Neuronal stem cell (in vitro differentiated cells): ENCODE measurements around the gene MOK.

ENCODE experiments used
- DNase-seq: peaks from one replicate; pipeline ENCODE4 v3.0.0-alpha.2; 2013; ENCODE audit warnings: low spot score
- H2AFZ ChIP-seq: one replicate; pipeline ENCODE4 v1.6.1; 2013; ENCODE audit warnings: mild to moderate bottlenecking, low read length, inconsistent platforms
- H2AK5ac ChIP-seq: 2 replicates; pipeline ENCODE4 v1.6.1; 2013; ENCODE audit warnings: low read depth, mild to moderate bottlenecking, inconsistent platforms, low read length, moderate library complexity, mixed read lengths
- H2BK120ac ChIP-seq: 2 replicates; pipeline ENCODE4 v1.6.1; 2013; ENCODE audit warnings: low read depth, mild to moderate bottlenecking, inconsistent platforms, low read length, moderate library complexity, mixed read lengths
- H2BK12ac ChIP-seq: one replicate; pipeline ENCODE4 v1.6.1; 2013; ENCODE audit warnings: low read length, inconsistent platforms
- H2BK15ac ChIP-seq: 2 replicates; pipeline ENCODE4 v1.6.1; 2013; ENCODE audit warnings: mild to moderate bottlenecking, low read length, inconsistent platforms, mixed read lengths
- H2BK5ac ChIP-seq: one replicate; pipeline ENCODE4 v1.6.1; 2013; ENCODE audit warnings: inconsistent platforms, mild to moderate bottlenecking, low read length, moderate library complexity
- H3K14ac ChIP-seq: one replicate; pipeline ENCODE4 v1.6.1; 2013; ENCODE audit warnings: low read length, inconsistent platforms
- H3K18ac ChIP-seq: 2 replicates; pipeline ENCODE4 v1.6.1; 2013; ENCODE audit warnings: low read length, inconsistent platforms
- H3K23ac ChIP-seq: 2 replicates; pipeline ENCODE4 v1.6.1; 2013; ENCODE audit warnings: low read depth, mild to moderate bottlenecking, mixed read lengths, low read length, inconsistent platforms; ENCODE audit not compliant: poor library complexity
- H3K27ac ChIP-seq: replicated peaks from 3 replicates; pipeline ENCODE4 v1.5.1; 2013; ENCODE audit warnings: low read length, inconsistent platforms
- H3K27me3 ChIP-seq, 3 experiments: 2 replicates each; pipeline ENCODE4 v1.6.1; 2013; ENCODE audit warnings: low read length in 3 of 3, mild to moderate bottlenecking in 2 of 3, inconsistent platforms in 1 of 3, low read depth in 1 of 3, mixed read lengths in 1 of 3, moderate library complexity in 1 of 3; ENCODE audit not compliant: control insufficient read depth in 3 of 3, insufficient read depth in 3 of 3
- H3K36me3 ChIP-seq, 2 donors: replicated peaks in 1 of 2; 2 replicates each; pipeline ENCODE4 v1.6.1; 2013; ENCODE audit warnings: low read length in 2 of 2; ENCODE audit not compliant: control insufficient read depth in 2 of 2, insufficient read depth in 2 of 2
- H3K4ac ChIP-seq: 2 replicates; pipeline ENCODE4 v1.6.1; 2013; ENCODE audit warnings: inconsistent platforms, mild to moderate bottlenecking, low read length, moderate library complexity
- H3K4me1 ChIP-seq, 2 donors: 1 replicate in 1 of 2; 2 replicates in 1 of 2; pipeline ENCODE4 v1.6.1; 2013; ENCODE audit warnings: low read length in 2 of 2, low read depth in 1 of 2; ENCODE audit not compliant: control insufficient read depth in 2 of 2, insufficient read depth in 1 of 2
- H3K4me2 ChIP-seq: one replicate; pipeline ENCODE4 v1.6.1; 2013; ENCODE audit warnings: mild to moderate bottlenecking, low read length, inconsistent platforms; ENCODE audit not compliant: insufficient read depth, poor library complexity, severe bottlenecking
- H3K4me3 ChIP-seq, 2 donors: 2 replicates each; pipeline ENCODE4 v1.5.1; 2013; ENCODE audit warnings: low read length in 2 of 2, mild to moderate bottlenecking in 2 of 2, inconsistent platforms in 1 of 2, moderate library complexity in 1 of 2
- H3K79me1 ChIP-seq: one replicate; pipeline ENCODE4 v1.6.1; 2013; ENCODE audit warnings: low read depth, mild to moderate bottlenecking, inconsistent platforms, low read length, moderate library complexity
- H3K9ac ChIP-seq: one replicate; pipeline ENCODE4 v1.6.1; 2013; ENCODE audit warnings: mild to moderate bottlenecking, low read depth, low read length, inconsistent platforms; ENCODE audit not compliant: poor library complexity
- H3K9me3 ChIP-seq, 2 donors: replicated peaks in 1 of 2; 2 replicates each; pipeline versions ENCODE3 to v1.6.1; 2013; ENCODE audit warnings: low read length in 2 of 2, mild to moderate bottlenecking in 2 of 2, inconsistent platforms in 1 of 2, low read depth in 1 of 2, mixed read lengths in 1 of 2, moderate library complexity in 1 of 2; ENCODE audit not compliant: control insufficient read depth in 2 of 2, insufficient read depth in 1 of 2
- H4K8ac ChIP-seq: one replicate; pipeline ENCODE4 v1.6.1; 2013; ENCODE audit warnings: low read depth, mild to moderate bottlenecking, inconsistent platforms, low read length, moderate library complexity
- H4K91ac ChIP-seq: one replicate; pipeline ENCODE4 v1.6.1; 2013; ENCODE audit warnings: low read length, low read depth, mild to moderate bottlenecking, inconsistent platforms; ENCODE audit not compliant: poor library complexity
- WGBS, 2 donors: extraction: QIAGEN DNeasy Blood & Tissue Kit; methylation state at CpG; one replicate each; pipeline ENCODE4 v1.1.7; 2013; ENCODE audit warnings: missing lambda C conversion rate in 2 of 2, mixed read lengths in 1 of 2; ENCODE audit not compliant: insufficient read length in 2 of 2, insufficient replicate concordance in 1 of 2; ENCODE audit errors: extremely low coverage in 2 of 2; 5-methylcytosine and 5-hydroxymethylcytosine counted together

MOK gene

GRCh38 chr14:102341566-102341965, 36.6 kb upstream of the MOK start:
- H2BK5ac ChIP-seq, result peak overlapping the region; percentile 53
- H2BK120ac ChIP-seq, result no peak overlapping the region
- H3K14ac ChIP-seq, result no peak overlapping the region
- no CpG with 5 or more reads among the region's 8 CpGs for WGBS, 2 donors
- peaks cover 35 to 82% of the 10 kb centered on the region in 2 donors for H3K36me3 ChIP-seq
- H3K27me3 ChIP-seq, result no peaks in the 10 kb centered on the region
- H4K91ac ChIP-seq, result no peak overlapping the region
- H3K18ac ChIP-seq, result no peak overlapping the region
- H2BK15ac ChIP-seq, result no peak overlapping the region
- H3K4ac ChIP-seq, result no peak overlapping the region
- no peak overlapping the region for H2BK12ac ChIP-seq
- H3K9ac ChIP-seq, result no peak overlapping the region
- H3K79me1 ChIP-seq, result no peaks in the 10 kb centered on the region
- no peaks in the 10 kb centered on the region for H3K9me3 ChIP-seq
- H2AFZ ChIP-seq, result no peak overlapping the region
- no peak overlapping the region for H4K8ac ChIP-seq
- H2AK5ac ChIP-seq, result no peak overlapping the region
- no peak for DNase-seq
- no peak overlapping the region for H3K4me3 ChIP-seq
- H3K23ac ChIP-seq, result no peak overlapping the region
- H3K4me1 ChIP-seq, result no peaks in the 10 kb centered on the region
- H3K27ac ChIP-seq, result no peak overlapping the region
- H3K4me2 ChIP-seq, result no peak overlapping the region

GRCh38 chr14:102338724-102339123, 33.8 kb upstream of the MOK start:
- H3K4me2 ChIP-seq, result no peak overlapping the region
- H3K36me3 ChIP-seq, result peaks cover 31 to 85% of the 10 kb centered on the region in 2 donors
- no peak overlapping the region for H3K9ac ChIP-seq
- no CpG with 5 or more reads among the region's 9 CpGs for WGBS, 2 donors
- H3K79me1 ChIP-seq, result no peaks in the 10 kb centered on the region
- no peak overlapping the region for H4K8ac ChIP-seq
- no peak overlapping the region for H3K27ac ChIP-seq
- H3K27me3 ChIP-seq, result no peaks in the 10 kb centered on the region
- H3K4me1 ChIP-seq, result no peaks in the 10 kb centered on the region
- no peak overlapping the region for H3K18ac ChIP-seq
- H3K4ac ChIP-seq, result no peak overlapping the region
- H3K23ac ChIP-seq, result no peak overlapping the region
- no peak overlapping the region for H2BK120ac ChIP-seq
- peak overlapping the region; percentile 53 for H4K91ac ChIP-seq
- H2BK12ac ChIP-seq, result no peak overlapping the region
- peak overlapping the region in 1 of 2 donors; percentile 2 for H3K4me3 ChIP-seq
- no peak overlapping the region for H2AFZ ChIP-seq
- H3K14ac ChIP-seq, result no peak overlapping the region
- H2BK5ac ChIP-seq, result no peak overlapping the region
- no peak overlapping the region for H2BK15ac ChIP-seq
- no peaks in the 10 kb centered on the region for H3K9me3 ChIP-seq
- no peak for DNase-seq
- no peak overlapping the region for H2AK5ac ChIP-seq

GRCh38 chr14:102335163-102335562, 30.2 kb upstream of the MOK start:
- Histone ChIP-seq H3K9ac (no peak overlapping the region), H3K9me3 (no peaks in the 10 kb centered on the region), H3K4me1 (no peaks in the 10 kb centered on the region), H2AFZ (no peak overlapping the region), H2AK5ac (peak overlapping the region; percentile 2), H3K4me3 (no peak overlapping the region), H2BK12ac (no peak overlapping the region), H4K8ac (no peak overlapping the region), H3K27ac (no peak overlapping the region), H2BK15ac (no peak overlapping the region), H3K4ac (no peak overlapping the region), H4K91ac (no peak overlapping the region), H2BK120ac (no peak overlapping the region), H3K4me2 (no peak overlapping the region), H3K79me1 (no peaks in the 10 kb centered on the region), H3K23ac (no peak overlapping the region), H3K36me3 (peaks cover 20 to 76% of the 10 kb centered on the region in 2 donors), H3K18ac (no peak overlapping the region), H2BK5ac (peak overlapping the region; percentile 5), H3K14ac (no peak overlapping the region), H3K27me3 (no peaks in the 10 kb centered on the region)
- no CpG with 5 or more reads among the region's 7 CpGs for WGBS, 2 donors
- no peak for DNase-seq

- no peak for DNase-seq
- no peaks in the 10 kb centered on the region for H3K9me3 ChIP-seq
- no peaks in the 10 kb centered on the region for H3K4me1 ChIP-seq
- no peak overlapping the region for H3K18ac ChIP-seq
- H2AFZ ChIP-seq, result no peak overlapping the region
- no CpG with 5 or more reads among the region's 13 CpGs for WGBS, 2 donors
- H2BK15ac ChIP-seq, result no peak overlapping the region
- H3K4me2 ChIP-seq, result no peak overlapping the region
- H3K4ac ChIP-seq, result no peak overlapping the region
- H3K4me3 ChIP-seq, result no peak overlapping the region
- no peak overlapping the region for H3K14ac ChIP-seq
- no peak overlapping the region for H3K27ac ChIP-seq
- peak overlapping the region; percentile 80 for H3K23ac ChIP-seq
- no peaks in the 10 kb centered on the region for H3K79me1 ChIP-seq
- peaks cover 18 to 72% of the 10 kb centered on the region in 2 donors for H3K36me3 ChIP-seq
- H3K9ac ChIP-seq, result no peak overlapping the region
- no peak overlapping the region for H4K91ac ChIP-seq
- no peak overlapping the region for H2BK12ac ChIP-seq
- H2BK5ac ChIP-seq, result no peak overlapping the region
- H4K8ac ChIP-seq, result no peak overlapping the region
- no peak overlapping the region for H2BK120ac ChIP-seq
- no peak overlapping the region for H2AK5ac ChIP-seq
- H3K27me3 ChIP-seq, result no peaks in the 10 kb centered on the region
Observed at GRCh38 chr14:102333795-102334705, 29.1 kb upstream of the MOK start.
